Mesendoderm (in vitro differentiated cells): ENCODE results near the gene ANXA9.

Experiments used
- DNase-seq: peaks from one replicate; pipeline ENCODE4 v3.0.0; 2013
- H2AK5ac ChIP-seq: 2 replicates; pipeline ENCODE4 v1.6.1; 2013; ENCODE audit warnings: low read length, inconsistent platforms
- H2BK120ac ChIP-seq: 2 replicates; pipeline ENCODE4 v1.6.1; 2013; ENCODE audit warnings: low read depth, mild to moderate bottlenecking, low read length, moderate library complexity, mixed read lengths
- H2BK15ac ChIP-seq: replicated peaks from 2 replicates; pipeline ENCODE4 v1.6.1; 2013; ENCODE audit warnings: low read depth, mild to moderate bottlenecking, moderate library complexity
- H2BK5ac ChIP-seq: 2 replicates; pipeline ENCODE4 v1.6.1; 2013; ENCODE audit warnings: low read length, inconsistent platforms
- H3K18ac ChIP-seq: 2 replicates; pipeline ENCODE4 v1.6.1; 2013; ENCODE audit warnings: mild to moderate bottlenecking, low read length, mixed read lengths
- H3K23ac ChIP-seq: one replicate; pipeline ENCODE4 v1.6.1; 2013; ENCODE audit warnings: low read length
- H3K27ac ChIP-seq: 2 replicates; pipeline ENCODE4 v1.5.1; 2013; ENCODE audit warnings: low read depth, mild to moderate bottlenecking, inconsistent platforms, low read length, moderate library complexity
- H3K27me3 ChIP-seq: 2 replicates; pipeline ENCODE4 v1.6.1; 2013; ENCODE audit warnings: low read length, control low read depth, mild to moderate bottlenecking, inconsistent platforms; ENCODE audit not compliant: insufficient read depth, poor library complexity
- H3K36me3 ChIP-seq: 2 replicates; pipeline ENCODE4 v1.6.1; 2013; ENCODE audit warnings: low read length, inconsistent platforms; ENCODE audit not compliant: control insufficient read depth, insufficient read depth
- H3K4ac ChIP-seq: one replicate; pipeline ENCODE4 v1.6.1; 2013; ENCODE audit warnings: low read depth, mild to moderate bottlenecking, low read length, moderate library complexity
- H3K4me1 ChIP-seq: 2 replicates; pipeline ENCODE4 v1.6.1; 2013; ENCODE audit warnings: low read depth, low read length, inconsistent platforms; ENCODE audit not compliant: control insufficient read depth
- H3K4me2 ChIP-seq: 2 replicates; pipeline ENCODE4 v1.6.1; 2013; ENCODE audit warnings: low read length
- H3K4me3 ChIP-seq: 2 replicates; pipeline ENCODE4 v1.5.1; 2013; ENCODE audit warnings: mild to moderate bottlenecking, low read length
- H3K56ac ChIP-seq: one replicate; pipeline ENCODE4 v1.6.1; 2013; ENCODE audit warnings: low read length
- H3K79me1 ChIP-seq: 2 replicates; pipeline ENCODE4 v1.6.1; 2013; ENCODE audit warnings: low read length, inconsistent platforms
- H3K79me2 ChIP-seq: 2 replicates; pipeline ENCODE4 v1.6.1; 2013; ENCODE audit warnings: mild to moderate bottlenecking, low read length; ENCODE audit not compliant: control insufficient read depth, insufficient read depth
- H3K9ac ChIP-seq: 2 replicates; pipeline ENCODE4 v1.6.1; 2013; ENCODE audit warnings: low read length, inconsistent platforms
- H4K5ac ChIP-seq: one replicate; pipeline ENCODE4 v1.6.1; 2013; ENCODE audit warnings: low read length
- H4K8ac ChIP-seq: one replicate; pipeline ENCODE4 v1.6.1; 2013; ENCODE audit warnings: low read depth, mild to moderate bottlenecking, control low read depth, low read length, moderate library complexity
- WGBS: extraction: QIAGEN DNeasy Blood & Tissue Kit; methylation state at CpG from one replicate; pipeline ENCODE4 v1.1.7; 2013; ENCODE audit warnings: low lambda C conversion rate, missing lambda C conversion rate; ENCODE audit not compliant: insufficient coverage; ENCODE audit errors: extremely low coverage; 5-methylcytosine and 5-hydroxymethylcytosine counted together

ANXA9 gene

DNA sequence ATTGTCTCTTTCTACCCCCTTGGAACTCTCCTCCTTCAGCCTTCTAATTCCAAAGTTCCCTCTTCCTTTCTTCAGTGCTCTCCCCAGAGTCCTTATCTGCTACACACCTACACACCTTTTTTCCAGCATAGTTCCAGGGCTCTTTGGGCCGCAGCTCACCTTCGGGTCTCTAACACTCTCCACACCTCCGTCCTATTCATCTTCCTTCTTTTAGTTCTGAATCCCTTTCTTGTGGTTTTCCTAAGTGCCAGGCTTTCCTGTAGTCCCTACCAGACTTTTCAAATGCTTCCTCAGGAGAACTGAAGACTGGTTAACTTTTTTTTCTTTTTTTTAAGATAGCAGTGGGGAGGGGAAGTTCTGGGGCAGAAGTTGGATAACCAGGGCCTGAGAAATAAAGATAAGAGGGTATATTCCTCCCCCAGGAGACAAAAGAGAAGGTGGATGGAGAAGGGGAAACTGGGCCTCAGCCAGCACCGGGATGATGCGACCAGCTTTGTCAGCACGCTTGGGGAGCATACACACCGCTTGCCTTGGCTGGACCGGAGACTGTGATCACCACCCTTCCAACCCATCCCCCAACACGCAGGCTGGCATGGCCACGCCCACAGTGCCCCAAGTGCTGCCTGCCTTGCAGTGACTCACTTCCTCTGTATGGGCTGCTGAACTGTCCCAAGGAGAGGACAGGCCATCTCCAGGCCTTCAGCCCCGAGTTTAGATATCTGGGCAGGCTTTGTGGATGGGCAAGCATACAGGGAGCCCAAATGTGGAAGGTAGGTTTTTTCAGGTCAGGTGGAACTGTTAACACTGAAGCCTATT is 5.0 kb upstream of the ANXA9 start:
- H3K9ac ChIP-seq, result peak overlapping the region; percentile 8
- WGBS, result no CpG with 5 or more reads among the region's 11 CpGs
- no peak overlapping the region for H3K4me2 ChIP-seq
- H2BK15ac ChIP-seq, result no peak overlapping the region
- H4K5ac ChIP-seq, result no peak overlapping the region
- no peaks in the 10 kb centered on the region for H3K27me3 ChIP-seq
- H3K4ac ChIP-seq, result no peak overlapping the region
- no peak overlapping the region for H2BK120ac ChIP-seq
- peak overlapping the region; percentile 41 for H2BK5ac ChIP-seq
- no peak overlapping the region for H4K8ac ChIP-seq
- peaks cover 21% of the 10 kb centered on the region for H3K79me2 ChIP-seq
- no peak overlapping the region for H3K23ac ChIP-seq
- peaks cover 28% of the 10 kb centered on the region for H3K4me1 ChIP-seq
- H3K4me3 ChIP-seq, result no peak overlapping the region
- H3K36me3 ChIP-seq, result no peaks in the 10 kb centered on the region
- H3K56ac ChIP-seq, result peak overlapping the region; percentile 73
- peak overlapping the region; percentile 43 for H3K18ac ChIP-seq
- H3K27ac ChIP-seq, result peak overlapping the region; percentile 15
- H3K79me1 ChIP-seq, result peaks cover 14% of the 10 kb centered on the region
- peak; percentile 83 for DNase-seq
- H2AK5ac ChIP-seq, result no peak overlapping the region

DNA sequence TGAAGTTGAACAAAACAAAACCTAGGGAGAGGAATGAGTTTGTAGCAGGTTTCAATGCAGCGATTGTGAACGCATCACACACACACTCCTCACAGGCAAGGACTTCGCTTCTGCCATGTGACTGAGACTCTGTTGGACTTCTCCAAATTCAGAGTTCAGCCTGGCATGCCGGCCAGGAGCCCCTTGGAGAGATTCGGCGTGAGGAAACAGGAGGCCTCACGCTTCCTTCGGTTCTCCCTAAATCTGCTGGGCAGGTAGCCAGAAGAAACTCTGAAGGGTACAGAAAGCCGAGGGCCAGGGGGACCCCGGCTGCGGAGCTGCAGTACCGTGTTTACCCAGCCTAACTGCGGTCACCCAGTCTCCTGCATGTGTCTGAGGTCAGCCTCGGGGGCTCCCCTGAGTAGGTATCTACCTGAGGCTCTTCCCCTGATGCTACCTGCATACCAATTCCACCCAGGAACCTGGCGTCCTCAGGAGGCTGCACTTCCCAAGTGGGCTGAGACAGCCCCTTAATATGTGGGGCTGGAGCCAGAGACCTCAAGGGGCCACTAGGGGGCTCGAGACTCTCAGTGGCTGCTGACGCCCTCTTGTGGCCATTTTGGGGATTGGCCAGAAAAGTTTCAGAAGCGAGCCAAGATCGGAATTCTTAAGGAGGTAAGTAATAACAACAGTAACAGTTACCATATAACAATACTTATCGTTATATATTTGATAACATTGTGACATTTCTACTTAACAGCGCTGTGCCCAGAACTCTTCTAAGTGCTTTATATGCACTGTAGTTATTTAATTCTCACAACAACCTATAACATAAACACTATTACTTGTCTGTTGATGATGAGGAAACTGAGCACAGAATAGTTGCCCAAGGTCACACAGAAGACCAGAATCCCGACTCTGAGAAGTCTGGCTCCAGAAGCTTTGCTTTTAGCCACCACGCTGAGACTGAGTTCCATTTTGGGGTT is 2.7 kb upstream of the ANXA9 start:
- no peaks in the 10 kb centered on the region for H3K27me3 ChIP-seq
- H2BK120ac ChIP-seq, result no peak overlapping the region
- H3K4me2 ChIP-seq, result no peak overlapping the region
- peak overlapping the region; percentile 61 for H3K9ac ChIP-seq
- no CpG with 5 or more reads among the region's 23 CpGs for WGBS
- peak overlapping the region; percentile 83 for H3K56ac ChIP-seq
- peaks cover 20% of the 10 kb centered on the region for H3K4me1 ChIP-seq
- peak overlapping the region; percentile 20 for H2BK15ac ChIP-seq
- no peak overlapping the region for H3K4ac ChIP-seq
- peak overlapping the region; percentile 1 for H3K18ac ChIP-seq
- no peaks in the 10 kb centered on the region for H3K79me1 ChIP-seq
- no peak overlapping the region for H3K27ac ChIP-seq
- H3K23ac ChIP-seq, result no peak overlapping the region
- no peak overlapping the region for H2BK5ac ChIP-seq
- H2AK5ac ChIP-seq, result no peak overlapping the region
- peak; percentile 93 for DNase-seq
- no peak overlapping the region for H4K5ac ChIP-seq
- H3K36me3 ChIP-seq, result no peaks in the 10 kb centered on the region
- H4K8ac ChIP-seq, result no peak overlapping the region
- H3K79me2 ChIP-seq, result no peaks in the 10 kb centered on the region
- H3K4me3 ChIP-seq, result no peak overlapping the region

DNA sequence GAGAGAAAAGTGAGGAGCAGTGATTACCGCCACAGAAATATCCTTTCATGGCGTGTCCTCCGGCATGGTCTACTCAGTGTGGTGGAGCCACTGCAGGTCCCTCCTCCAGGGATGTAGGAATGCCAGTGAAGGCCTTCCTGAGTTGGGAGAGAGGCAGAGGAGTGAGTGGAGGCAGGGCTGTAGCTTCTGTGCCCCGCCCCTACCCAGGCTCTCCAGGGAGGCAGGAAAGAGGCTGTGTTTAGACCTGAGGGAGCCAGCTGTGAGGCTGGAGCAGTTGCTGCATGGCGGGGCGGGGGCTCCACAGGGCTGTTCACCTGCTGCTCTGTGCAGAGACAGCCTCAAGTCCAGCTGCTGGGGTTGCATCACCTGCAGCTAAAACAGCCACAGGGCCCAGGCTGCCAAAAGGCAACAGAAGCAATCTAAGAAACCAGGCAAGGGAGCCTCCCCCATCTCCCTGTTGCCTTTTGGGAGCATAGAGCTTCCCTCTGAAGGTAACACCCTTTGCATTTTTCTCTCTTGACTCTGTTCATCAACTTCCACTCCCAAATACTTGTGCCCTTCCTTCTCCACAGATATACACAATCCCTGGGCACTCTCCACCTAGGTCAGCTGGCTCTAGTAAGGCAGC is 801 bp upstream of the ANXA9 start:
- Histone ChIP-seq H2BK15ac (no peak overlapping the region), H3K36me3 (no peaks in the 10 kb centered on the region), H3K27me3 (no peaks in the 10 kb centered on the region), H3K79me2 (no peaks in the 10 kb centered on the region), H3K4me1 (peaks cover 16% of the 10 kb centered on the region), H3K27ac (peak overlapping the region; percentile 34), H3K9ac (peak overlapping the region; percentile 49), H4K5ac (no peak overlapping the region), H2BK5ac (no peak overlapping the region), H4K8ac (no peak overlapping the region), H3K4ac (no peak overlapping the region), H3K18ac (no peak overlapping the region), H3K56ac (peak overlapping the region; percentile 82), H3K79me1 (no peaks in the 10 kb centered on the region), H2BK120ac (no peak overlapping the region), H3K23ac (no peak overlapping the region), H3K4me3 (no peak overlapping the region), H2AK5ac (no peak overlapping the region), H3K4me2 (no peak overlapping the region)
- peak; percentile 96 for DNase-seq
- WGBS, result no CpG with 5 or more reads among the region's 6 CpGs

DNA sequence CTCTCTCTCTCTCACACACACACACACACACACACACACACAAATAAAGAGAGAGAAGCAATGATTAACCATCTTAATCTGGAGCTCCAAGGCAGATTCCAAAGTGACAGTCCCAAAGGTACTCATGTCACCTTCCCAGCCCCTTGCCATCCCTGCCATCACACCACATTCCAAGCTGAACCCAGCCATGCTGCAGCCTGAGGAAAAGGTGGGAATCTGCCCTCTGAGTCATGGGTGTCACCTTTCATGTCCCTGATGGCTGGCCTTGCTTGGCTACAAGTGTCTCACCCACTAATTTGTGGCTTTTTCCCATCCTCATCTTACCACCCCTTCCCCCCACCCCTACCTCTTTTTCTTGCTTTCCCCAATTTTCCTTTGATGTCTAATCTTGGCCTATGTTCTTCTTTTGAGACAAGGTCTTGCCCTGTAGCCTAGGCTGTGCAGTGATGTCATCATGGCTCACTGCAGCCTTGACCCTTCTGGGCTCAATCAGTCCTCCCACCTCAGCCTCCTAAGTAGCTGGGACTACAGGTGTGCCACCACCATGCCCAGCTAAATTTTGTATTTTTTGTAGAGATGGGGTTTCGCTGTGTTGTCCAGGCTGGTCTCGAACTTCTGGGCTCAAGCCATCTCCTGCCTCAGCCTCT is 3.2 kb downstream of the ANXA9 start:
- no peak overlapping the region for H2BK15ac ChIP-seq
- H3K79me1 ChIP-seq, result no peaks in the 10 kb centered on the region
- H3K27me3 ChIP-seq, result no peaks in the 10 kb centered on the region
- H3K4ac ChIP-seq, result no peak overlapping the region
- no peaks in the 10 kb centered on the region for H3K79me2 ChIP-seq
- H2BK120ac ChIP-seq, result no peak overlapping the region
- no peak overlapping the region for H3K4me3 ChIP-seq
- no peak overlapping the region for H3K23ac ChIP-seq
- H3K27ac ChIP-seq, result no peak overlapping the region
- no peak overlapping the region for H2BK5ac ChIP-seq
- H3K9ac ChIP-seq, result no peak overlapping the region
- H2AK5ac ChIP-seq, result no peak overlapping the region
- no peak overlapping the region for H3K56ac ChIP-seq
- H3K4me2 ChIP-seq, result no peak overlapping the region
- H4K8ac ChIP-seq, result no peak overlapping the region
- peaks cover 9% of the 10 kb centered on the region for H3K4me1 ChIP-seq
- H4K5ac ChIP-seq, result no peak overlapping the region
- no peak overlapping the region for H3K18ac ChIP-seq
- H3K36me3 ChIP-seq, result no peaks in the 10 kb centered on the region
- DNase-seq, result peak; percentile 69
- WGBS, result no CpG with 5 or more reads among the region's 2 CpGs

DNA sequence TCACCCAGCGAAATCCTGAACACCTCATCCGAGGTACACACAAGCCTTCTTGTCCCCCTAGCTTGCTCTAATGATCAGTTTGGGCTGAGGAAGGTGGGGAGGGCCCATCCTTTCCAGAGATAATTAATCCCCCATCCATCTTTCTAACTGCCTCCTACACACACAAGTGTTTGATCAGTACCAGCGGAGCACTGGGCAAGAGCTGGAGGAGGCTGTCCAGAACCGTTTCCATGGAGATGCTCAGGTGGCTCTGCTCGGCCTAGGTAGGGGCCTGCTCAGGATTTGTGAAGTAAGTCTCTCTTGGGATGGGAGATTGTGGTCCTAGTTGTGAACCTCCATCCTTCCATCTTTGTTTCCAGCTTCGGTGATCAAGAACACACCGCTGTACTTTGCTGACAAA is 5.8 kb downstream of the ANXA9 start:
- H3K27ac ChIP-seq, result no peak overlapping the region
- no peak overlapping the region for H3K18ac ChIP-seq
- no peak overlapping the region for H3K9ac ChIP-seq
- no peaks in the 10 kb centered on the region for H3K79me1 ChIP-seq
- no peak overlapping the region for H3K4me2 ChIP-seq
- WGBS, result no CpG with 5 or more reads among the region's 7 CpGs
- no peak overlapping the region for H2BK120ac ChIP-seq
- no peak overlapping the region for H2BK5ac ChIP-seq
- no peak overlapping the region for H4K8ac ChIP-seq
- H3K23ac ChIP-seq, result no peak overlapping the region
- no peak overlapping the region for H3K56ac ChIP-seq
- no peaks in the 10 kb centered on the region for H3K79me2 ChIP-seq
- no peak overlapping the region for H3K4ac ChIP-seq
- H3K36me3 ChIP-seq, result no peaks in the 10 kb centered on the region
- DNase-seq, result no peak
- no peaks in the 10 kb centered on the region for H3K27me3 ChIP-seq
- H3K4me1 ChIP-seq, result no peaks in the 10 kb centered on the region
- no peak overlapping the region for H4K5ac ChIP-seq
- no peak overlapping the region for H3K4me3 ChIP-seq
- no peak overlapping the region for H2BK15ac ChIP-seq
- H2AK5ac ChIP-seq, result no peak overlapping the region
